AG10803 (cell line): Measurements from ENCODE around the gene PPP1R37.

Source experiments
- DNase-seq: peaks from one replicate; pipeline ENCODE4 v3.0.0; 2010; ENCODE audit warnings: low read depth
- H3K4me3 ChIP-seq: 2 replicates; pipeline ENCODE4 v1.5.1; 2011; ENCODE audit warnings: mild to moderate bottlenecking, low read length, control low read depth
- TF ChIP-seq, protein P1 (sequence below): conservative IDR thresholded peaks from 2 replicates; pipeline ENCODE4 v1.5.1; 2011; ENCODE audit warnings: mild to moderate bottlenecking, low read length, control low read depth, inconsistent platforms

Gene PPP1R37

DNA sequence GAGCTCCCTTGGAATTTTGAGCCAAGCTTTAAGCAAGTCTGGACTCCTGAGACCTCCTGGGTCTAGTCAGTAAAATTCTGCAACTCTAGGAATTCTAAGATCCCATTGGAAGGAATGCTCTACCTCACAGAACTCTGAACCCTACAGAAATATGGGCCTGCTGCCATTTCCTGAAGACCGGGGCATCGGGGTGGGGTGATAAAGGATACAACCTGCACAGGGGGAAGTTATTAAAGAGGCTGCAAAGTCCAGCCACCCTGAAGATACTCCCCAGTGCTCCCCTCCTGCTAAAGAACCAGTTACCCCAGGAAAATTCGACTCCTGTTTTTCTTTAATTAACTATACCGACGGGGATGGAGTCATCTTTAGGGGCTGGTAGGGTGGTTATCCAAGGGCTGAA is 2.4 kb upstream of the PPP1R37 start:
- TF ChIP-seq, protein P1, sequence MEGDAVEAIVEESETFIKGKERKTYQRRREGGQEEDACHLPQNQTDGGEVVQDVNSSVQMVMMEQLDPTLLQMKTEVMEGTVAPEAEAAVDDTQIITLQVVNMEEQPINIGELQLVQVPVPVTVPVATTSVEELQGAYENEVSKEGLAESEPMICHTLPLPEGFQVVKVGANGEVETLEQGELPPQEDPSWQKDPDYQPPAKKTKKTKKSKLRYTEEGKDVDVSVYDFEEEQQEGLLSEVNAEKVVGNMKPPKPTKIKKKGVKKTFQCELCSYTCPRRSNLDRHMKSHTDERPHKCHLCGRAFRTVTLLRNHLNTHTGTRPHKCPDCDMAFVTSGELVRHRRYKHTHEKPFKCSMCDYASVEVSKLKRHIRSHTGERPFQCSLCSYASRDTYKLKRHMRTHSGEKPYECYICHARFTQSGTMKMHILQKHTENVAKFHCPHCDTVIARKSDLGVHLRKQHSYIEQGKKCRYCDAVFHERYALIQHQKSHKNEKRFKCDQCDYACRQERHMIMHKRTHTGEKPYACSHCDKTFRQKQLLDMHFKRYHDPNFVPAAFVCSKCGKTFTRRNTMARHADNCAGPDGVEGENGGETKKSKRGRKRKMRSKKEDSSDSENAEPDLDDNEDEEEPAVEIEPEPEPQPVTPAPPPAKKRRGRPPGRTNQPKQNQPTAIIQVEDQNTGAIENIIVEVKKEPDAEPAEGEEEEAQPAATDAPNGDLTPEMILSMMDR: no peak
- H3K4me3 ChIP-seq: no peak overlapping the region

DNA sequence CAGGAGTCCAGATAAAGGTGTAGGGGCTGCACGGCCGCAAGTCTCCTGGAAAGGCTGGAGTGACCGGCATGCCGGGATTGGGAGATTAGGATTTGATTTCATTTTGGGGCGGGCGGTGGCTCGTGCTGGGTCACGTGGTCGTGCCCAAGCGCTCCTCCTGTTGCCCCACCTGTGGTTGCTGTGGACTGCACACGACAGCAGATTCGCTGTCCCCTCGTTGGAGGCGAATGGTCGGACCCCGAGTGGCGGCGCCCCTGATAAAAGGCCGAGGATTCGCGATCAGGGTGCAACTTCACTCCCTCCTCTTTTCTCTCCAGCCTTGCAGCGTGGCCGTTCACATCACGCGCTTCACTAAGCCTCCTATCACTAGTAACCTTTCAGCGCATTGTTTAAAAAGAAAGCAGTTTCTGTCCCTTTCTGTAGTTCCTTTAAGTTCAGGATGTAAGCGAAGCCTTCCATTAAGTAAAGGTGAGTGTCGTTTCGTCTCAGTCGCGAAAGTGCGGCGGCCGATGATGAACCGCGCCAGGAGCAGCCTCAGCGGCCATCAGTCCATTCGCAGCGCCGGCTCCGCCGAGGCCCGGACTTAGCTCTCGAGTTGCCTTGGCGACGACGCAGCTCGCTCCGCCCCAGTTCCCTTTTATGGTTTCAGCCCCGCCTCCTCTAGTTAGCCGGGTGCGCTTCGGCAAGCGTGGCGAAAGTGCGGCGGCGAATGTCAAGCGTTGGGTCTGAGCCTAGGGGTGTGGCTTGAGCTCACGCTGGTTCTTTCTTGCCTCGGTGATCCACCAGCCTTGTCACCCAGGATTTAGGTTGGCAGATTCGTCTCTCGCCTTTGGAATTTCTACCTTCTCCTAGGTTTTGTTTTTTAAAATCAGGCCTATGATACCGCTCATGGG is 1.7 kb upstream of the PPP1R37 start:
- peak overlapping the region; percentile 88 for H3K4me3 ChIP-seq
- TF ChIP-seq, protein P1: no peak
- peak; percentile 99 for DNase-seq

More for the DNA sequence above, 2.4 kb upstream of the PPP1R37 start:
- DNase-seq: no peak

DNA sequence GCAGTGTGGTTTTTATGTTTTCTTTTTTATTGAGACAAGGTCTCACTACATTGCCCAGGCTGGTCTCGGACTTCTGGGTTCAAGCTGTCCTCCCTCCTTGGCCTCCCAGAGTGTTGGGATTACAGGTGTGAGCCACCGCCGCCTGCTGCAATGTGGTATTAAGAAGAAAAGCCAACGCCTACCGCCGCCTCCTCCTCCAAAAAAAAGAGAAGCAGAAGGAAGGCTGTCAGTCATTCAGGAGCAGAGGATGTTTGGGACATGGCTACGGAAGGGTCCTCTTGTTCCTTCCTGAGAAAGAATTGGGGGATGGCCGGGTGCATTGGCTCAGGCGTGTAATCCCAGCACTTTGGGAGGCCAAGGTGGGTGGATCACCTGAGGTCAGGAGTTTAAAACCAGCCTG is 1.2 kb downstream of the PPP1R37 start:
- TF ChIP-seq, protein P1: no peak
- DNase-seq: no peak
- peak overlapping the region; percentile 88 for H3K4me3 ChIP-seq

DNA sequence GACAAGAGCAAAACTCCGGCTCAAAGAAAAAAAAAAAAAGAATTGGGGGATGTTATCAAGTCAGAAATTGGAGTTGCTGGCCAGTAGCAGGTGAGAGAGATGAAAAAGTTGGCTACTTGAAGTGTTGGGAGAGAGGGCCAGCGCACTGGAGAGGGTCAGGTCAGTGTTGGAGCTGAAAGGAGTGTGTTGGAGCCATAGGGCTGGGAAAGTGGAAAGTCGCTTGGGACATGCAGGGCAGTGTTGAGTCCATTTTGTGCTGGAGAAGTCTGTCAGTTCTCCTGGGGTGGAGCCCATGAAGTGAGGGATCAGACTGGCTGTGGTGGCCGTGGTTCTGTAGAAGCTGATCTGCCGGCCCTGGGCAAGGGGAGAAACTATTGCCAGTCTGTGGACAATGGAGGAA is 1.7 kb downstream of the PPP1R37 start:
- TF ChIP-seq, protein P1: no peak
- peak overlapping the region; percentile 88 for H3K4me3 ChIP-seq
- no peak for DNase-seq

DNA sequence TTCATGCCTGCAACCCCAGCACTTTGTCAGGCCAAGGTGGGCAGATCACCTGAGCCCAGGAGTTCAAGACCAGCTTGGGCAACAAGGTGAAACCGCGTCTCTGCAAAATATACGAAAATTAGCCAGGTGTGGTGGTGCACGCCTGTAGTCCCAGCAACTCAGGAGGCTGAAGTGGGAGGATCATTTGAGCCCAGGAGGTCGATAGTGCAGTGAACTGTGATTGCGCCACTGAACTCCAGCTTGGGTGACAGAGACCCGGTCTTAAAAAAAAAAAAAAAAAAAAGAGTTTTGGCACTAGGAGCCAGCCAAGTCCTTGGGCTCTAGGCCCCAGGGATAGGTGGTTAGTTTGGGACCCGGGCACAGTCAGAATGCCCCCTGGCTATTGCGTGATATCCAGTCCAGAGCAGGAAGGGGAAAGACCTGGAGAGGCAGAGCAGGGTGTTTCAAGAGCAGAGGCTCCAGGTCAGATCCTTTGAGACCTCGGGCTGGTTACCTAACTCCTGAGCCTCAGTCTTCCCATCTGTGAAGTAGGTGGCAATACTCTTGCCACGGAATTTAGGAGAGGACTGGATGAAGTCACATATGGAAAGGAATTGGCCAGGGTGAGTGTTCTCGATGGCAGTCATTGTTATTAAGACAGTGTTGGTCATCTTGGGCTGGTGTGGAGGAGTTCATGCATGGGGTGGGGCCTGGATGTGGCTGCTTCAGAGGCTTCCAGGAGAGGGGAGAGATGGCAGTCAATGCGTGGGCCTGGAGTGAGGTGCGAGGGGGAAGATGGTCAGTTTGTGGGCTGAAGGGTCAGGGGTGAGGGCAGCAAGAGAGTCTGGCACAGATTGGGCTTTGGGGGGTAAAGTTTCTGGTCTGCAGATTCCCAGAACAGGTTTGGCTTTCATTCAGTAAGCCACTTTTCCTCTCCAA is 2.8 kb downstream of the PPP1R37 start:
- no peak for DNase-seq
- TF ChIP-seq, protein P1: no peak
- no peak overlapping the region for H3K4me3 ChIP-seq

DNA sequence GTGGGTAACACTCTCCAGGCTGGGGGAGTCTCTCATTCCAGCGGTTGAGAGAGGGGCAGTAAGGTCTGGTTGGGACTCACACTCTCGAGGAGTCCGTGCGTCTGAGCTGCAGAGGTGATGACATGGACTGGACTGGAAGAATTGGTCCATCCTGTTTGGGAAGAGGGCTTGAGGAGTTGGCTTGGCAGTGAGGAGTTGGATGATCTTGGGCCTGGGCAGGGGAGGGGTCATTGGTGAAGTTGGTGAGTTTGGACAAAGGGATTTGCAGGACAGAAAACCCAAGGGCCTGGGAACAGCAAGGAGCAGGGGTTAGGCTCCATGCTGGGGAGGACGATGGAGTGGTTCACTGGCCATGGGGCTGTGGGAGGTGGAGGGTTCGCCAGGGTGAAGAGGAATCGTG is 3.7 kb downstream of the PPP1R37 start:
- TF ChIP-seq, protein P1: no peak
- no peak overlapping the region for H3K4me3 ChIP-seq
- no peak for DNase-seq
